ENCODE results near the gene CASP3. TPM values are rescaled to one million over a fixed set of nuclear protein-coding genes. Genes with fewer than 3 reads are reported as not detected.

CASP3 gene
- total RNA-seq, 4 donors from 2014 or later, result 10.6 to 47.0 (median 17.6) TPM

GRCh38 chr4:184587701-184588100 is 61.5 kb downstream of the CASP3 start:
- intact Hi-C loops (cut with DNase I; ENCODE audit: low total_unique reads), result no loop called here
- DNase-seq, result no peak

GRCh38 chr4:184587221-184587620 is 62.0 kb downstream of the CASP3 start:
- intact Hi-C loops (cut with DNase I; ENCODE audit: low total_unique reads), result no loop called here
- no peak overlapping the region for H3K4me3 ChIP-seq
- no peaks in the 10 kb centered on the region for H3K27me3 ChIP-seq
- no peak overlapping the region for H3K27ac ChIP-seq
- H3K4me1 ChIP-seq, result no peaks in the 10 kb centered on the region
- TF ChIP-seq POLR2A (IDR thresholded peaks at IDR 0.05) (no peak), CTCF (IDR thresholded peaks at IDR 0.05) (no peak)
- no peak for DNase-seq
- no peaks in the 10 kb centered on the region for H3K9me3 ChIP-seq
- H3K36me3 ChIP-seq, result no peaks in the 10 kb centered on the region

More at GRCh38 chr4:184587701-184588100, 61.5 kb downstream of the CASP3 start:
- Histone ChIP-seq H3K4me3 (no peak overlapping the region), H3K4me1 (no peaks in the 10 kb centered on the region), H3K36me3 (no peaks in the 10 kb centered on the region), H3K27ac (no peak overlapping the region), H3K9me3 (no peaks in the 10 kb centered on the region), H3K27me3 (no peaks in the 10 kb centered on the region)
- TF ChIP-seq POLR2A (IDR thresholded peaks at IDR 0.05) (no peak), CTCF (IDR thresholded peaks at IDR 0.05) (no peak)

GRCh38 chr4:184583738-184584502 is 65.3 kb downstream of the CASP3 start:
- Histone ChIP-seq H3K27me3 (no peaks in the 10 kb centered on the region), H3K27ac (no peak overlapping the region), H3K4me3 (no peak overlapping the region), H3K36me3 (no peaks in the 10 kb centered on the region), H3K4me1 (no peaks in the 10 kb centered on the region), H3K9me3 (no peaks in the 10 kb centered on the region)
- DNase-seq, result no peak
- TF ChIP-seq CTCF (IDR thresholded peaks at IDR 0.05) (no peak), POLR2A (IDR thresholded peaks at IDR 0.05) (no peak)
- intact Hi-C loops (cut with DNase I; ENCODE audit: low total_unique reads), result no loop called here

Other genes with a start within 250 kb of the CASP3 start
- 10 to 100 TPM in 3 of 4 donors, 1 to 10 TPM in 1; 7.9 to 45.7 (median 35.7) TPM for gene IRF2, start 174.9 kb downstream of the CASP3 start, total RNA-seq
- 10 to 100 TPM; 25.1 to 43.5 (median 34.1) TPM for gene PRIMPOL, start 291 bp upstream of the CASP3 start, total RNA-seq
- gene CENPU, start 84.6 kb upstream of the CASP3 start, total RNA-seq, result 10 to 100 TPM in 1 of 4 donors, 1 to 10 TPM in 1, not detected in 2; 1.9 to 30.5 TPM
- 10 to 100 TPM; 27.3 to 98.4 (median 70.1) TPM for gene ACSL1, start 176.5 kb upstream of the CASP3 start, total RNA-seq